ENCODE results near the gene GFI1B.

- no peak for TF ChIP-seq POLR2A (IDR thresholded peaks at IDR 0.05; ENCODE audit: low read depth, low read length)
- TF ChIP-seq POLR2AphosphoS5 (IDR thresholded peaks at IDR 0.05; ENCODE audit: low read depth, low read length) = no peak
- TF ChIP-seq TAF1 (IDR thresholded peaks at IDR 0.05; ENCODE audit: low read depth, low read length) = no peak
- no peak for TF ChIP-seq PAX5 (IDR thresholded peaks at IDR 0.05; ENCODE audit: insufficient read depth, low read length, severe bottlenecking)
- no peak for TF ChIP-seq SPI1 (IDR thresholded peaks at IDR 0.05; ENCODE audit: low read depth, low read length)
- TF ChIP-seq POU2F2 (IDR thresholded peaks at IDR 0.05; ENCODE audit: low read depth, low read length) = no peak
Measured at GRCh38 chr9:132985071-132985350, 6.5 kb downstream of the GFI1B start.
